Activated CD8-positive, alpha-beta memory T cell treated with anti-CD3 and anti-CD28 coated beads, Interleukin-2, amount 50 U/mL, for 48 hours (primary cell): ENCODE data around the gene KISS1.
"Not testable (repeated sequence)": the region's sequence is repeated elsewhere in the genome, so short reads cannot be mapped to it uniquely, and the experiment has no call there.

ENCODE experiments used
- DNase-seq: peaks from one replicate; pipeline ENCODE4 v3.0.0-alpha.2; 2020

KISS1 gene, protein sequence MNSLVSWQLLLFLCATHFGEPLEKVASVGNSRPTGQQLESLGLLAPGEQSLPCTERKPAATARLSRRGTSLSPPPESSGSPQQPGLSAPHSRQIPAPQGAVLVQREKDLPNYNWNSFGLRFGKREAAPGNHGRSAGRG

GRCh38 chr1:204196068-204196795, at the start of gene KISS1:
TSS of gene KISS1 (minus strand) at chr1:204196491. CDS start at chr1:204192876, 3,615 bp downstream.
- no peak for DNase-seq

DNA sequence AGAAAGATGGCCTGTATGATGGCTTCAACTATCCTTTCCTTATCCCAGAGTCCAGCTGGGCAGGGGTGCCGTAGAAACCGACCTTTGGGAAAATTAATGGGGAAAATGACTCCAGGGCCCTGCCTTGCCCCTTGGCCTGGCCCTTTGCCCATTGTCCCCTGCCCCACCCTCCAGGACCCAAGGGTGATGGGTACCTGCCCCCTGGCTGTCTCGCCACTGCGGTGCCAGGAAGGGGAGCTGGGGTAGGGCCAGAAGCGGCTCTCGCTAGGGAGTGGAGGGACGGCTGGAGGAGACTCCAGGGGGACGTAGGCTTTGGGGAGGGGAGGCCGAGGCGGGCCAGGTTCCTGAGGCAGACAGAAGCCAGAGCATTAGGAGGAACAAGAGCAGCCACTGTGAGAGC, 46.6 kb upstream of the KISS1 start:
- DNase-seq: no peak

DNA sequence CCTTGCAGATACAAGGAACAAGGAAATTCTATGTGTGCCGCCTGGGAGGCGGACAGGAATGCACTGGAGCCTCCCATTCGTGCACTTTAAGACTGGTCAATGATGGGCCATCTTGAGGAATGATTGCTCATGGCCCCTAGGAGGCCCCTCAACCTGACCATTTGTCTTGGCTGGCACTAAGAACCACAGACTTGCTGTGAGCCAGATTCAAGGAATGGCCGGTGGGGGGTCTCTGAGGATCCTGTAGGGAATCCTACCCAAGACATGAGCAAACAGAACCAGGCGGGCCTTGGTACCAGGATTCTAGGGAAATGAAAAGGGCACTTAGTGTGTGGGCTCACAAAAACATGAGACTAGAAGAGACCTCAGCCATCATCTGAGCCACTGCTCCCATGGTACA, 45.6 kb upstream of the KISS1 start:
- no peak for DNase-seq

- no peak for DNase-seq
Observed at GRCh38 chr1:204241050-204241449, 44.8 kb upstream of the KISS1 start.

DNA sequence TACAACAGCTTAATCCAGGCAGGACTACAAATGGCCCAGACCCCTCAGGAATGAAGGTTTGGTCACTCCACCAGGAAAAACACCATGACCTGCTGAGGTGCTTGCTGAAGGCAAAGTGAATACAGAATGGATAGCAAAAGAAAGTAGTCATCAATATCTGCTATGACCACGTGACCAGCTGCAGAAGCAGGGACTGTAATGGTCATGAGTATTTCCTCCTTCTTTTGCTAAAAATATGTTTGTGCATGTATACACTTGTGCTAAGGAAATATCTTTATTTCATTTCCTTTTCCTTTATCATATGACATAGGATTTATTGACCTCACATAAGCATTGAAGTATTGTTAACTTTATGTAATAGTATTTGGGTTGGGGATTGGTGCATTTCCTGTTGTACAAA, 43.9 kb upstream of the KISS1 start:
- no peak for DNase-seq

DNA sequence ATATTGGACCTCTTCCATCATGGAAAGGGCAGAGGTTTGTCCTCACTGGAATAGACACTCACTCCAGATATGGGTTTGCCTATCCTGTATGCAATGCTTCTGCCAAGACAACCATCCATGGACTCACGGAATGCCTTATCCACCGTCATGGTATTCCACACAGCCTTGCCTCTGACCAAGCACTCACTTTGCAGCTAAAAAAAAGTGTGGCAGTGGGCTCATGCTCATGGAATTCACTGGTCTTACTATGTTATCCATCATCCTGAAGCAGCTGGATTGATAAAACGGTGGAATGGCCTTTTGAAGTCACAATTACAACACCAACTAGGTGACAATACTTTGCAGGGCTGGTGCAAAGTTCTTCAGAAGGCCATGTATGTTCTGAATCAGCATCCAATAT, 43.1 kb upstream of the KISS1 start:
- not testable (repeated sequence) for DNase-seq

GRCh38 chr1:204238520-204238919, 42.2 kb upstream of the KISS1 start:
- not testable (repeated sequence) for DNase-seq

- not testable (repeated sequence) for DNase-seq
Observed at GRCh38 chr1:204237515-204237914, 41.2 kb upstream of the KISS1 start.

GRCh38 chr1:204232526-204232925, 36.2 kb upstream of the KISS1 start:
- DNase-seq: no peak

GRCh38 chr1:204230211-204230610, 33.9 kb upstream of the KISS1 start:
- DNase-seq: no peak

DNA sequence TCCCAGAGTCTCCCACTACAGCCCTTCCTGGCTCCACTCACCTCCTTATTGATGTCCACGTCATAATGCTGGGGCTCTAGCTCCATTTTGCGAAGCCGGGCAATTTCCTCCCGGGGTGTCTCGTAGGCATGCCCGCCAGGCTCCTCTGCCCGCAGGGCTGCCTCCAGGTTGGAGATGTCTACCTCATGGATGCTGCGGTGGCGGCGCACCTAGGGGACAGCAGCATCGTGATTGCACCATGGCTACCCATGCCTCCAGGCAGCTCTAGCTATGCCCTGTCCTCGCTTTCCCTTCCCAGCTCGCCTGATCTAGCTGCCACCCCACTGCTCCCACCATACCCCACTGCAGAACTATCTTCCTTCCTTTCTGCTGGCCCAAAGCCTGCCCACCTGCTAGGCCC, 32.6 kb upstream of the KISS1 start:
- DNase-seq: no peak

DNA sequence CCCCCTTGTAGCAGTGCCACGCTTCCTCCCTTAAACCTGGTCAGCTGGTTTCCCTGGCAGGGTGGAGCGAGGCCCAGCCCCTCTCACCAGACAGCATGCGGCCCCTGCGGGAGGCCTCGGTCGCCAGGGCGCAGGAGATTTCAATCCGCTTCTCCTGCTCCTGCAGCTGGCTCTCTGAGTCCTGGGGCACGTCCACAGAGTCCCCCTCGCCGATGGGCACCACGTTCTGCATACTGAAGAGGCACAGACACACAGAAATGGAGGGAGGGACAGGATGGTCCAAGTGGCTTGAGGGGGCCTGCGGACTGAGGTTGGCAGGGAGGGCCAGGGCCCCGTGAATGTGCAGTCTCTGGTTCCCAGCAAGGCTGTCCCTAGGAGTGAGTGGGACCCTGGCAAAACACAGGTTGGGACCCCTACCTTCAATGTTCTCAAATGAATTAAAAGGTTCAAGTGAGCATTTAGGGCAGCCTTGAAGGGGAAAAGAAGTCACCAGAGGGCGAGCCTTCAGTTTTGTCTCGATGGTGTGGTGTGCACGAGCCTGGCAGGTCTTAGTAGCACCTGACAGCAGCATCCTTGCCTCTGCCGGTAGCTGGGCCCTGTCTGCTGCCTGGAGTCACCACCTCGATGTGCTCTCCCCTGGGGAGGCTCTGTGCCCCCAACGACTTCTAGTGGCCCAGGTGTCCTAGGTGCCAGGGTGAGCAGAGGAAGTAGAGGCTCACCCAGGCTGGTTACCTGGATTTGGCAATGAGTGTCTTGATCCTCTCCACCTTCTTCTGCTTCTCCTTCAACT, 31.9 kb upstream of the KISS1 start:
- no peak for DNase-seq

DNA sequence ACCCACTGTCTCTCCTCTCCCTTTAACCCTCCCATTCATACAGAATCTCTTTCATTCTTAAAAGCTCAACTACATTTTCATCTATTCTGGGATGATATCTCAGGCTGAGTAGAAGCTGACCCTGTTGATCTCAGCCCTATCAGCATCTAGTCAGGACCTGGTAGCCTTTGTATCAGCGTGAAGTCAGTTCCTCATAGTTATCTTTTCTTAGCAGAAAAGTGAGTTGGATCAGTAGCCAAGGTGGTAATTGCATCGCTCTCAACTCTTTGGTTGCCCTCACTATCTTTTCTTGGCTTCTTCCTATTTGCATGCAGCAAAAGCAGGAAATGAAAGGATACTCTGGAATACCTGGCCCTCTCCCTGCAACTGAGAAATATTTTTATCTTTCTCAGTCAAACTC, 31.1 kb upstream of the KISS1 start:
- no peak for DNase-seq

GRCh38 chr1:204225841-204226735, 29.8 kb upstream of the KISS1 start:
- no peak for DNase-seq

- no peak for DNase-seq
Observed at GRCh38 chr1:204224655-204225054, 28.4 kb upstream of the KISS1 start.

GRCh38 chr1:204223129-204223860, 27.0 kb upstream of the KISS1 start:
- DNase-seq: no peak

GRCh38 chr1:204222764-204223055, 26.4 kb upstream of the KISS1 start:
- DNase-seq: no peak

- DNase-seq: no peak
Observed at GRCh38 chr1:204222006-204222763, 25.9 kb upstream of the KISS1 start.

DNA sequence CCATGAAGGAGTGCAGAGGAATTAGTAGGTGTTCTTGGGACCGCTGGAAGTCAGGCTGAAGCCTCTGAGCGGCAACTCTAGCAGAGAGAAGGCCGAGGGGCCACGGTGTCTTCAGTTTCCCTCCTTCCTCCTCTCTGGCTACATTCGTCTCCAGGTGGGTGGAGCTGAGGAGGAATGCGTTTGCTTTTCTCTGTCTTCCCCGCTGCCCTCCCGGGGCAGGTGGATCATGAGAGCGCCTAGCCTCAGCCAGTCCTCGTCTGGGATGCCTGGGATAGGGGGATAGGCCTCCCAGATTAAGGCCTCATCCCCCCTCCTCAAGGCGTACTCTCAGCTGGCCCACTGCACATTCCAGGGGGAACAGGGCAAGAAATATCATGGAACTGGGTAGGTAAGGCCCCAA, 25.0 kb upstream of the KISS1 start:
- no peak for DNase-seq

GRCh38 chr1:204219971-204220616, 23.8 kb upstream of the KISS1 start:
- DNase-seq: no peak

- no peak for DNase-seq
Observed at GRCh38 chr1:204218552-204218951, 22.3 kb upstream of the KISS1 start.
